H9 (cell line): ENCODE data around the gene SCAP. TPM values are rescaled to one million over a fixed set of nuclear protein-coding genes. Genes with fewer than 3 reads are reported as not detected.

Experiments used
- DNase-seq: peaks from one replicate; pipeline ENCODE4 v3.0.0-alpha.2; 2017
- H2AFZ ChIP-seq: one replicate; pipeline ENCODE4 v1.6.1; 2013; ENCODE audit warnings: mild to moderate bottlenecking, low read length, control low read depth, moderate library complexity
- H2AK5ac ChIP-seq: 2 replicates; pipeline ENCODE4 v1.6.1; 2013; ENCODE audit warnings: low read length, control low read depth, mixed read lengths; ENCODE audit not compliant: insufficient read length
- H2BK120ac ChIP-seq: one replicate; pipeline ENCODE4 v1.6.1; 2013; ENCODE audit warnings: low read depth, mild to moderate bottlenecking, low read length, control low read depth, inconsistent platforms; ENCODE audit not compliant: poor library complexity, severe bottlenecking
- H2BK12ac ChIP-seq: 2 replicates; pipeline ENCODE4 v1.6.1; 2013; ENCODE audit warnings: low read length, control low read depth, mixed read lengths, low read depth; ENCODE audit not compliant: insufficient read length
- H2BK15ac ChIP-seq: 2 replicates; pipeline ENCODE4 v1.6.1; 2013; ENCODE audit warnings: low read depth, low read length, control low read depth
- H2BK20ac ChIP-seq: one replicate; pipeline ENCODE4 v1.6.1; 2013; ENCODE audit warnings: low read depth, mild to moderate bottlenecking, low read length, control low read depth, inconsistent platforms; ENCODE audit not compliant: poor library complexity, severe bottlenecking
- H2BK5ac ChIP-seq: 2 replicates; pipeline ENCODE4 v1.6.1; 2013; ENCODE audit warnings: low read length, control low read depth, mixed read lengths; ENCODE audit not compliant: insufficient read length
- H3K14ac ChIP-seq: 2 replicates; pipeline ENCODE4 v1.6.1; 2013; ENCODE audit warnings: low read length, control low read depth; ENCODE audit not compliant: insufficient read depth
- H3K18ac ChIP-seq: 2 replicates; pipeline ENCODE4 v1.6.1; 2013; ENCODE audit warnings: low read depth, mild to moderate bottlenecking, mixed read lengths, low read length, control low read depth; ENCODE audit not compliant: insufficient read length
- H3K23ac ChIP-seq: 2 replicates; pipeline ENCODE4 v1.6.1; 2013; ENCODE audit warnings: low read length, control low read depth, mixed read lengths, low read depth; ENCODE audit not compliant: insufficient read length
- H3K23me2 ChIP-seq: 2 replicates; pipeline ENCODE4 v1.6.1; 2013; ENCODE audit warnings: low read depth, mild to moderate bottlenecking, mixed read lengths, low read length, control low read depth; ENCODE audit not compliant: insufficient read length, poor library complexity, severe bottlenecking
- H3K27ac ChIP-seq: 2 replicates; pipeline ENCODE4 v1.5.1; 2013; ENCODE audit warnings: low read length, control low read depth, mixed read lengths, low read depth; ENCODE audit not compliant: insufficient read length
- H3K27me3 ChIP-seq: 2 replicates; pipeline ENCODE4 v1.6.1; 2013; ENCODE audit warnings: low read length, control low read depth, inconsistent platforms; ENCODE audit not compliant: insufficient read depth
- H3K4ac ChIP-seq: 2 replicates; pipeline ENCODE4 v1.6.1; 2013; ENCODE audit warnings: low read depth, mild to moderate bottlenecking, control low read depth, inconsistent platforms, low read length, moderate library complexity
- H3K4me1 ChIP-seq: 2 replicates; pipeline ENCODE4 v1.6.1; 2013; ENCODE audit warnings: low read length, control low read depth, inconsistent platforms; ENCODE audit not compliant: insufficient read depth
- H3K4me2 ChIP-seq: 2 replicates; pipeline ENCODE4 v1.6.1; 2013; ENCODE audit warnings: low read length, control low read depth, mixed read lengths; ENCODE audit not compliant: insufficient read length, insufficient read depth
- H3K56ac ChIP-seq: 2 replicates; pipeline ENCODE4 v1.6.1; 2013; ENCODE audit warnings: low read depth, mild to moderate bottlenecking, mixed read lengths, low read length, control low read depth; ENCODE audit not compliant: insufficient read length
- H3K79me1 ChIP-seq: 2 replicates; pipeline ENCODE4 v1.6.1; 2013; ENCODE audit warnings: low read depth, mild to moderate bottlenecking, moderate library complexity, low read length, control low read depth, inconsistent platforms; ENCODE audit not compliant: insufficient read depth, poor library complexity, severe bottlenecking
- H3K79me2 ChIP-seq: 2 replicates; pipeline ENCODE4 v1.6.1; 2013; ENCODE audit warnings: low read length, control low read depth, inconsistent platforms; ENCODE audit not compliant: insufficient read depth
- H3K9ac ChIP-seq: 2 replicates; pipeline ENCODE4 v1.6.1; 2013; ENCODE audit warnings: low read length, control low read depth, mixed read lengths; ENCODE audit not compliant: insufficient read length; ENCODE audit errors: extremely low read depth
- H3K9me3 ChIP-seq: one replicate; pipeline ENCODE4 v1.6.1; 2013; ENCODE audit warnings: low read depth, low read length, inconsistent platforms; ENCODE audit not compliant: control insufficient read depth
- H3T11ph ChIP-seq: one replicate; pipeline ENCODE4 v1.6.1; 2013; ENCODE audit warnings: mild to moderate bottlenecking, low read length, control low read depth, inconsistent platforms
- H4K20me1 ChIP-seq: one replicate; pipeline ENCODE4 v1.6.1; 2013; ENCODE audit not compliant: control insufficient read depth, insufficient read length, insufficient read depth
- H4K5ac ChIP-seq: 2 replicates; pipeline ENCODE4 v1.6.1; 2013; ENCODE audit warnings: low read depth, mild to moderate bottlenecking, mixed read lengths, low read length, control low read depth; ENCODE audit not compliant: insufficient read length
- H4K8ac ChIP-seq: replicated peaks from 2 replicates; pipeline ENCODE4 v1.6.1; 2013; ENCODE audit warnings: low read length, control low read depth, mixed read lengths, low read depth; ENCODE audit not compliant: insufficient read length
- H4K91ac ChIP-seq: 2 replicates; pipeline ENCODE4 v1.6.1; 2013; ENCODE audit warnings: low read depth, mild to moderate bottlenecking, moderate library complexity, mixed read lengths, low read length, control low read depth; ENCODE audit not compliant: insufficient read length
- H3K27ac Mint-ChIP-seq, 3 experiments: 2 replicates in 2 of 3; 3 replicates in 1 of 3; pipeline ENCODE4 v1.8.0; 2020 to 2021; ENCODE audit warnings: mixed read lengths in 3 of 3, mild to moderate bottlenecking in 1 of 3, moderate library complexity in 1 of 3
- H3K27me3 Mint-ChIP-seq: 2 replicates; pipeline ENCODE4 v1.8.0; 2021; ENCODE audit warnings: low read depth, mild to moderate bottlenecking, moderate library complexity, mixed read lengths
- H3K36me3 Mint-ChIP-seq, 3 experiments: 2 replicates in 2 of 3; 3 replicates in 1 of 3; pipeline ENCODE4 v1.8.0; 2020 to 2021; ENCODE audit warnings: low read depth in 3 of 3, mixed read lengths in 3 of 3; ENCODE audit not compliant: insufficient read depth in 1 of 3
- H3K4me1 Mint-ChIP-seq, 2 experiments: 2 replicates each; pipeline ENCODE4 v1.8.0; 2020; ENCODE audit warnings: mixed read lengths in 2 of 2
- H3K4me3 Mint-ChIP-seq, 2 experiments: 2 replicates in 1 of 2; 3 replicates in 1 of 2; pipeline ENCODE4 v1.8.0; 2020 to 2021; ENCODE audit warnings: mild to moderate bottlenecking in 2 of 2, mixed read lengths in 2 of 2, moderate library complexity in 1 of 2
- H3K9me3 Mint-ChIP-seq, 2 experiments: 2 replicates in 1 of 2; 3 replicates in 1 of 2; pipeline ENCODE4 v1.8.0; 2020; ENCODE audit warnings: mild to moderate bottlenecking in 2 of 2, mixed read lengths in 2 of 2, moderate library complexity in 1 of 2
- total RNA-seq: library from RNA; stranded (reverse); gene quantifications from 2 replicates; pipeline ENCODE4 v1.2.1, GENCODE V29; 2021
- TF ChIP-seq, protein P1 (sequence below): fragments of 200-600 bp; sonication (generic); conservative IDR thresholded peaks from 3 replicates; pipeline ENCODE4 v1.8.0; 2021; ENCODE audit warnings: antibody characterized with exemption, mild to moderate bottlenecking

SCAP gene
- total RNA-seq, 1 experiment from 2014 or later, result 104 TPM

DNA sequence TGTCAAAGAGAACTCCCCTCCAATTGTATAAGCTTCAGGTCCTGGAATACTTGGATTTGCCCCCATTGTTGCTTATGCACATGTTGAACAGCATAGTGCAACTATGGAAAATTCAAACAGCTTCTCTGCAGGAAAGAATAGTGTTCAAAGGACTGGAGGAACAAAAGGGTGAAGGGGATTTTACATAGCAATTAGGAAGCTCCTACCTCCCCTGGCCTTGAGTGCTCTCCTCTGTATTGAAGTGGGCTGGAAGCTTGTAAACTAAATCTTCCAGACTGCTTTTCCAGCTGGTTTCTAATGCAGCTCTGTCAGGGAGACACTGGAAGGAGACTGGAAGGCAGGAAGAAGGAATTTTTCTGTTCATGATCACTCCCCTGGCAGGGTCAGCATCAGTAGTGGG is 45.0 kb upstream of the SCAP start:
- H2BK120ac ChIP-seq, result no peak overlapping the region
- no peak overlapping the region for H3K4me2 ChIP-seq
- no peak overlapping the region for H3K27ac ChIP-seq
- no peak overlapping the region for H3K23ac ChIP-seq
- TF ChIP-seq, protein P1, sequence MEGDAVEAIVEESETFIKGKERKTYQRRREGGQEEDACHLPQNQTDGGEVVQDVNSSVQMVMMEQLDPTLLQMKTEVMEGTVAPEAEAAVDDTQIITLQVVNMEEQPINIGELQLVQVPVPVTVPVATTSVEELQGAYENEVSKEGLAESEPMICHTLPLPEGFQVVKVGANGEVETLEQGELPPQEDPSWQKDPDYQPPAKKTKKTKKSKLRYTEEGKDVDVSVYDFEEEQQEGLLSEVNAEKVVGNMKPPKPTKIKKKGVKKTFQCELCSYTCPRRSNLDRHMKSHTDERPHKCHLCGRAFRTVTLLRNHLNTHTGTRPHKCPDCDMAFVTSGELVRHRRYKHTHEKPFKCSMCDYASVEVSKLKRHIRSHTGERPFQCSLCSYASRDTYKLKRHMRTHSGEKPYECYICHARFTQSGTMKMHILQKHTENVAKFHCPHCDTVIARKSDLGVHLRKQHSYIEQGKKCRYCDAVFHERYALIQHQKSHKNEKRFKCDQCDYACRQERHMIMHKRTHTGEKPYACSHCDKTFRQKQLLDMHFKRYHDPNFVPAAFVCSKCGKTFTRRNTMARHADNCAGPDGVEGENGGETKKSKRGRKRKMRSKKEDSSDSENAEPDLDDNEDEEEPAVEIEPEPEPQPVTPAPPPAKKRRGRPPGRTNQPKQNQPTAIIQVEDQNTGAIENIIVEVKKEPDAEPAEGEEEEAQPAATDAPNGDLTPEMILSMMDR, result no peak
- Mint-ChIP-seq H3K4me3 (no peak overlapping the region), H3K36me3 (peaks cover 0 to 2% (median 0%) of the 10 kb centered on the region in 3 experiments; a peak in 1 of 7 replicates), H3K9me3 (no peaks in the 10 kb centered on the region; a peak in 1 of 5 replicates), H3K27ac (no peak overlapping the region; a peak in 2 of 7 replicates), H3K4me1 (peaks cover 19 to 23% of the 10 kb centered on the region in 2 experiments), H3K27me3 (peaks cover 17% of the 10 kb centered on the region)
- peaks cover 3% of the 10 kb centered on the region; the same call in 1 of the 2 replicates for H3K4me1 ChIP-seq
- no peak overlapping the region for H4K91ac ChIP-seq
- H4K8ac ChIP-seq, result no peak overlapping the region
- H2BK20ac ChIP-seq, result no peak overlapping the region
- no peak overlapping the region for H4K5ac ChIP-seq
- H2BK12ac ChIP-seq, result no peak overlapping the region
- no peak overlapping the region for H2AK5ac ChIP-seq
- no peak overlapping the region for H3K14ac ChIP-seq
- H2BK15ac ChIP-seq, result no peak overlapping the region
- H4K20me1 ChIP-seq, result no peaks in the 10 kb centered on the region
- no peaks in the 10 kb centered on the region for H3K23me2 ChIP-seq
- H2BK5ac ChIP-seq, result no peak overlapping the region
- no peak overlapping the region for H3K56ac ChIP-seq
- H3K79me2 ChIP-seq, result 0 out of 2 replicates have a peak, but pooled peaks cover 2% of the 10 kb centered on the region
- no peak overlapping the region for H3K18ac ChIP-seq
- H3K79me1 ChIP-seq, result no peaks in the 10 kb centered on the region
- no peaks in the 10 kb centered on the region for H3K9me3 ChIP-seq
- H3K9ac ChIP-seq, result no peak overlapping the region
- peaks cover 8% of the 10 kb centered on the region; the same call in 1 of the 2 replicates for H3K27me3 ChIP-seq
- H3K4ac ChIP-seq, result no peak overlapping the region
- no peak overlapping the region for H3T11ph ChIP-seq
- H2AFZ ChIP-seq, result no peak overlapping the region
- DNase-seq, result no peak
